ENCODE results near the gene ERN1. TPM values are rescaled to one million over a fixed set of nuclear protein-coding genes. Genes with fewer than 3 reads are reported as not detected.
"Not testable (repeated sequence)": the region's sequence is repeated elsewhere in the genome, so short reads cannot be mapped to it uniquely, and the experiment has no call there.

Gene ERN1
- 1.5 and 3.0 TPM in 2 replicates for polyA plus RNA-seq (2014; cell fraction: cytosol; rRNA removed)
- polyA plus RNA-seq (2014; cell fraction: nucleus; rRNA removed): 1.6 and 3.3 TPM in 2 replicates

GRCh38 chr17:64129765-64130558 lies at the start of gene ERN1:
Gene ERN1 (minus strand): TSS chr17:64130144. CDS start chr17:64130029, 115 bp downstream.
- DNase-seq (ENCODE audit: low spot score): peak; percentile 85

GRCh38 chr17:64179024-64179423 lies 49.1 kb upstream of the ERN1 start:
- not testable (repeated sequence) for DNase-seq (ENCODE audit: low spot score)

DNA sequence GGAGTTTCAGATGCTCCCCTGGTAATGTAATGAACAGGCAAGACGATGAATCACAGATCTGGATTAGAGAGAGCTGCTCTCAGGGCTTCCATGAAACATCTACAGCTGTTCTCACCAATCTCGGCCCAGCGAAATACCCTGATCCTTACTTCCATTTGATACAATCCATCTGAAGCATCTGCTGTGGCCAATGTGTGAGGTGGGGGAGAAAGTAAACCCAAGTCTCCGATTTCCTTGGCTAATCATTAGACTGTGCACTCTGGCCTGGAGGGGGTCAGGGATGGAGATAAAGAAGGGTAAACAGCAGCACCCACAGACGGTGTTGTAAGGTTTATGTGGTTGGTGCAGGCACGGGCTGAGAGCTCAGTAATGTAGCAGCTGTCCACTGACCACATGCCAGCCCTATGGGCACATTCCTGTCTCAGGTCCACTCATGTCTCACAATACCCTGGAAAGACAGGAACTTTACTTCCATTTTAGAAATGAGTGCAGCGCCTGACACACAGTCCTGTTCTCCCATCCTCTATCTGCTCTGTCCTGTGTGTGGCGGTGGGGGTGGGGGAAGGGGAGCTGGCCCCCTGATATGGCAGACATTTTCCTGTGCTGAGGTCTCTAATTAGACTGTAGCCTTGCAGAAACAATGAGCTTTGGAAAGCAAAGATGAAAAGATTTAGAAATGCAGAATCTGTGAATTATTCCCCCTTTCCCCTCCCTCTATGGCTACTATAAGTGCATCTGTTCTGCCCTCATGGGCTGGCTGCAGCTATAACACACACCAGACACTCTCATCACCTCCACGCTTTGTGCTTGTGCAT lies 48.3 kb upstream of the ERN1 start:
- peak; percentile 70 for DNase-seq (ENCODE audit: low spot score)

DNA sequence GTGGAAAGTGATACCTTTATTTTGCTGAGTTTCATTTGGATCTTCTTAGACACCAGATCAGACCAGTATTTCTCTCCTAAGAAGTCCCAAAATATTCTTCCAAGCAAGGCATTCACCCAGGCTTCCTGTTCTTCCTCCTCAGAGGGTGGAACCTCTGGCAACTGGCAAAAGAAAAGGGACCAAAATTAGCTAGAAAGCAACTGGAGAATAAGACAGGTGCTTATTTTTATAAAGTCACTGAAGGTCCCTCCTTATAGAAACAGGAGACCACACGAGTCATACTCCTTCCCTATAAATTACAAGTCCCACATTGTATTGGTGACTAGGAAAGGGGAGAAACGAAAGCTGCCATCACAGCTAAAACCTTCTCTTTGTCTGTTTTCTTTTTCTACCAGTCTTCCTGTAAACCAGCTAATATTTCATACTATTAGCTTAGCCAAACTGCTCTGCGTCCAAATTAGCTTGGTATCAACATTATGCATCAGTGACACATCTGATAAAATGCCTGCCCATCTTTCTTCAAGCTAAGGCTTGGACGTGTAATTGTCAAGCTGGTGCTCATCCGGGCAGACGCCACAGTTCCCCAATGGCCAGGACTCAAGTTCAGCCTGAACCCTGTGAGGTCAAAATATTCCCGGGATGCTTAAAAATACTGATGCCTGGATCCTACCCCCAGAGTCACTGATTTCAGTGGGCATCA lies 47.5 kb upstream of the ERN1 start:
- DNase-seq (ENCODE audit: low spot score): no peak

DNA sequence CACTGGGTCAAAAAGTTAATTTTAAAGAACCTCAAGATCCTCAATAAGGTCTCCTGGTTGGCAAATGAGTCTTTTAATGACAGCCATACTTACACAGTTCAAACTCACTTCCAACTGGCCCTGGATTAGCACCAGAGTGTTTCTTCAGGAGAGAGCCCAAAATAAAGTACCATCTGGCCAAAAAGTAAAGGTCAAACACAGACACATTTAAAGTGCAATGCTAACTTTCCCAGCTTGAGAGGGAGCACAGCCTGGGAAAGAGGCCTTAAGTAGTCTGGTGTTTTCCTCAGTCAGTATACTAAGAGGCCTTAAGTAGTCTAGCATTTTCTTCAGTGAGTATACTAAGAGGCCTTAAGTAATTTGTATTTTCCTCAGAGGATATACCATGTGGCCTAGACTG lies 46.6 kb upstream of the ERN1 start:
- DNase-seq (ENCODE audit: low spot score): no peak

- DNase-seq (ENCODE audit: low spot score): no peak
Measured at GRCh38 chr17:64174686-64175456, 44.9 kb upstream of the ERN1 start.

GRCh38 chr17:64173646-64174045 lies 43.7 kb upstream of the ERN1 start:
- no peak for DNase-seq (ENCODE audit: low spot score)

GRCh38 chr17:64172510-64172909 lies 42.6 kb upstream of the ERN1 start:
- no peak for DNase-seq (ENCODE audit: low spot score)

DNA sequence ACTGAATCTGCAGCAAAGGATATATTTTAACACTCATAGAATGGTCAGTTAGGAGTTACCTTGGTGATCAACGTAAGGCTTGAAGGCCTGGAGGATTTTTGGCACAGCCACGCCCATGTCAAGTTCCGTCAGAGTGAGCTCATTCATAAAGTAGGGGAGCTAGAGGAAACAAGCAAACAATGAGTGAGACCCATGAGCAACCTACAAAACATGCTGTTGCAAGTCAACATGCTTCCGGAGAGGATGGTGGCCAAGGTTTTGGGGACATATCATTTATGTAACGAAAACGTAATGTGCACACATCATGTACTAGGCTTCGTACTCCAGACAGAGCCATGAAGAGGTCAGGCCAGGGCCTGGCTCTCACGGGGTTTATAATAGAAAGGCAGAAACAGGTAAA lies 41.1 kb upstream of the ERN1 start:
- DNase-seq (ENCODE audit: low spot score): no peak

DNA sequence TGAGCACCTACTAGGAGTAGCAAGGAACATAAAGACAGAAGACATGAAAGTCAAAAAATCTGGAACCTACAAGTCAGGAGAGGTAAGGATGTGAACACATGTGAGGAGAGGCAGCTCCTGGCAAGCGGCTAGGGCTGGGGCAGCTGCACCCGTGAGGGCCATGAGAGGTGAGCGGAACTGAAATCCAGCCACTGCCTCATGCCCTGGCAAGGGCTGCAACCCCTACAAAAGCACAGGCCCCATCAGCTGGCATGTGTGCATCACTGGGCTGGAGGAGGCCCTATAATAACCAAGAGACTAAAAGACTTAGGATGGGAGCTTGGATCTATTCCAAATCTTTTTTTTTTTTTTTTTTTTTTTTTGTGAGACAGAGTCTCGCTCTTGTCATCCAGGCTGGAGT lies 40.3 kb upstream of the ERN1 start:
- DNase-seq (ENCODE audit: low spot score): no peak

DNA sequence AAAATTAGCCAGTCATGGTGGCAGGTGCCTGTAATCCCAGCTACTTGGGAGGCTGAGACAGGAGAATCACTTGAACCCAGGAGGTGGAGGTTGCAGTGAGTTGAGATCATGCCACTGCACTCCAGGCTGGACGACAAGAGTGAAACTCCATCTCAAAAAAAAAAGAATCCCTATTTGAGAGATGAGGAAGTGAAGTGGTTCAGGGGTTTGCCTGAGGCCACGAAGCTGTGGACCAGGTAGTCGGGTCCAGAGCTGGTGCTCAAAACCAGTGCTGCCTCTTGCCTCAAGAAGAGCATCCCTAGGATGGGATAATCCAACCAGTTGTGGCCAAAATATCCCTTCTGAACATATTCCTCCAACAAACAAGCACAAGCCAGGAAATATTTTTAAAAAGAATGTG lies 37.7 kb upstream of the ERN1 start:
- not testable (repeated sequence) for DNase-seq (ENCODE audit: low spot score)

DNA sequence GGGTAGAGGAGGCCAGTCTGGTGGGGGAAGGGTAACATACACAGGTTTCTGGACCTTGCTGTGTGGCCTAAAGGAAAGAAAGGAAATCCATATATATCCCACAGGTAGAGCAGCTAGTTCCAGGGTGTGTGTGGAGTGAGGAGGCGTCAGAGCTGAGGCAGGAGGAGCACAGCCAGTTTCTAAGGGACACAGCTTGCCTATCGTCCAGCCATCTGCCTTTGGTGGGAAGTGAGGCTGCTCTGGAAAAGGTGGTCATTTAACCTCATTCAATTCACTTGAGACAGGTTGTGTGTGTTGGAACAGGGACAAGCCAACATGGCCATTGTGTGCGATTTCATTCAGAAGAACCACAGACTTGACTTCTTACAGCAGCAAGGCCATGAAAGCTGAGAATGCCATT lies 36.9 kb upstream of the ERN1 start:
- no peak for DNase-seq (ENCODE audit: low spot score)

- no peak for DNase-seq (ENCODE audit: low spot score)
Measured at GRCh38 chr17:64165347-64165746, 35.4 kb upstream of the ERN1 start.

GRCh38 chr17:64164596-64165285 lies 34.8 kb upstream of the ERN1 start:
- DNase-seq (ENCODE audit: low spot score): no peak

GRCh38 chr17:64163468-64163867 lies 33.5 kb upstream of the ERN1 start:
- DNase-seq (ENCODE audit: low spot score): no peak

DNA sequence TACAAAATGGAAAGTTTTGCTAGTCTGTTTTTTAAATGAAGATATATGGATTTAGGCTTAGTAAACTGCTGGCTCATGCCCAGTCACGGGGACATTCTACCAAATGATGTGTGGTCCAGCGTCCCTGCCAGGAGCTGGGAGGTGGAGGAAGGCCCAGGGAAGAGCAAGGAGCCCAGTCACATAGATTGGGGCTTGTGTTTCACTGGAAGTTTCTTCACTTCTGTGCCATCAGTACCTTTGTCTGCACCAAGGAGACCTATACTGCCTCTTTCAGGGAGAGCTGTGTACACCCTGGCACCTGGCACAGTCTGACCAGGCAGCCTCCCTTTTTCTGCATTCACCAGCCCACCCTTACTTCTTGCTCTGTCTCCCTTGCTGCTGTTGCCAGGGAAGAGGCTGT lies 32.6 kb upstream of the ERN1 start:
- no peak for DNase-seq (ENCODE audit: low spot score)

DNA sequence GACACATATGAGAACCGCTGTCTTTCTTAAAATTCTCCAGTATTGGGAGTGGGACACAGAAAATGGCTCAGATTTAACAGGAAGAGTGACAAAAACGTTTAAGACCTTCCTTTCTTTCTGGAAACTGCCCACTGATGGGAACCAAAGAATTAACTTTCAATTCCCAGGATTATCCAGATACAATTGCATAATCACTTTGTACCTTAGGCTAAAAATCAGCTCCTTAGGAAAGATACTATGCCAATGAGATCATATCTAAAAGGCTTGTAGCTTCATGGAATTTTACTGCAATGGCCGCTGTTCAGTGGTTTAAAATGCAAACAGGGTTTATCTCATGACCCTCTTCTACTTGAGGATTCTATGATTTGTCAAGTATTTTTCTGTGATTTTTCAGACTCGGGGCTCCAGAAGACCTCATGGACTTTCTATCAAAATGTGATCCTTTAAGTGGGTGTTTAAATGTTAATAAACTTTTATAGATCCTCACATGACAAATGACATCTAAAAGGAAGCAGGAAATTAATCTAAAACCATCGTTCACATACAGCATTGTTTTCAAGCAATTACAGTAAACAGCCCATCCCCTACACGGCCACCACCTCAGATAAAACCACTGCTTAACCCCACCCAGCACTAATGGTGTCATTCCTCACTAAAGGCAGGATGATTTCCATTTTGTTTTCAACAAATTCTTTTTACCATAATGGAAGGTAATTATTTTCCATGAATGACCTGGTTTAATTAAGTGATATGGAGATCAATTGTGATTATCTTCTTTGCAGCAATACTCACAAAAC lies 31.6 kb upstream of the ERN1 start:
- DNase-seq (ENCODE audit: low spot score): no peak

GRCh38 chr17:64160378-64160777 lies 30.4 kb upstream of the ERN1 start:
- no peak for DNase-seq (ENCODE audit: low spot score)

- DNase-seq (ENCODE audit: low spot score): no peak
Measured at GRCh38 chr17:64158831-64159590, 29.1 kb upstream of the ERN1 start.
